OCI-LY7 (cell line): ENCODE data around the gene ARHGAP24. TPM values are rescaled to one million over a fixed set of nuclear protein-coding genes. Genes with fewer than 3 reads are reported as not detected.

Source experiments
- BruUV-seq: library from RNA; stranded (reverse); fragments of 400-500 nt; replicated peaks from 2 replicates; lab custom pipeline; 2021; lab: Mats Ljungman, UMichigan
- CTCF ChIA-PET: fragments of 300-600 bp; sonication (Branson Sonifier 250); formaldehyde crosslinking; loops from one replicate; lab custom pipeline; 2022; ENCODE audit warnings: antibody characterized with exemption; ENCODE audit not compliant: unreplicated experiment; lab: Charles Lee
- POLR2A ChIA-PET: fragments of 300-600 bp; sonication (Branson Sonifier 250); formaldehyde crosslinking; loops from one replicate; lab custom pipeline; 2022; ENCODE audit warnings: antibody characterized with exemption; lab: Charles Lee
- DNase-seq: peaks from one replicate; pipeline ENCODE4 v3.0.0-alpha.2; 2015; ENCODE audit warnings: low spot score
- H2AFZ ChIP-seq: fragments of 200-600 bp; sonication (generic), shearing (Covaris generic); 2 replicates; pipeline ENCODE4 v1.6.1; 2014; ENCODE audit warnings: mild to moderate bottlenecking, antibody characterized with exemption, low read length, moderate library complexity
- H3K27ac ChIP-seq: fragments of 200-600 bp; sonication (generic); 2 replicates; pipeline ENCODE4 v1.5.1; 2014; ENCODE audit warnings: mixed run types, low read depth, mild to moderate bottlenecking, moderate library complexity, low read length, inconsistent platforms; ENCODE audit not compliant: poor library complexity, severe bottlenecking
- H3K36me3 ChIP-seq: fragments of 200-600 bp; sonication (generic); 2 replicates; pipeline ENCODE4 v1.6.1; 2014; ENCODE audit warnings: mild to moderate bottlenecking, antibody characterized with exemption, low read length, moderate library complexity, mixed read lengths; ENCODE audit not compliant: insufficient read depth
- H3K4me1 ChIP-seq: fragments of 200-600 bp; sonication (generic); 2 replicates; pipeline ENCODE4 v1.5.1; 2014; ENCODE audit warnings: mild to moderate bottlenecking, low read length; ENCODE audit not compliant: insufficient read depth, poor library complexity, severe bottlenecking
- H3K4me2 ChIP-seq: fragments of 200-600 bp; sonication (generic); 2 replicates; pipeline ENCODE4 v1.6.1; 2014; ENCODE audit warnings: mild to moderate bottlenecking, low read length
- H3K4me3 ChIP-seq: fragments of 200-600 bp; sonication (generic); 2 replicates; pipeline ENCODE4 v1.5.1; 2014; ENCODE audit warnings: mild to moderate bottlenecking, low read depth, low read length; ENCODE audit not compliant: poor library complexity, severe bottlenecking
- H3K79me2 ChIP-seq: fragments of 200-600 bp; sonication (generic); 2 replicates; pipeline ENCODE4 v1.6.1; 2016; ENCODE audit warnings: low read depth, mild to moderate bottlenecking, low read length, moderate library complexity, mixed read lengths; ENCODE audit not compliant: insufficient read depth
- H3K9me2 ChIP-seq: fragments of 200-600 bp; sonication (generic); 2 replicates; pipeline ENCODE4 v1.6.1; 2016; ENCODE audit warnings: mild to moderate bottlenecking, low read length, mixed read lengths; ENCODE audit not compliant: insufficient read depth
- H3K9me3 ChIP-seq: fragments of 200-600 bp; sonication (generic); 2 replicates; pipeline ENCODE4 v1.6.1; 2014; ENCODE audit warnings: mild to moderate bottlenecking, mixed run types, low read length, mixed read lengths
- H4K20me1 ChIP-seq: fragments of 200-600 bp; sonication (generic); 2 replicates; pipeline ENCODE4 v1.6.1; 2014; ENCODE audit warnings: mild to moderate bottlenecking, antibody characterized with exemption, low read length, moderate library complexity, mixed read lengths; ENCODE audit not compliant: insufficient read depth
- CTCF ChIP-seq: fragments of 200-600 bp; sonication (generic); conservative IDR thresholded peaks from 2 replicates; pipeline ENCODE4 v1.5.1; 2014; ENCODE audit warnings: mild to moderate bottlenecking, antibody characterized with exemption, low read length, moderate library complexity, mixed read lengths
- EZH2phosphoT487 ChIP-seq: fragments of 200-600 bp; sonication (generic); IDR thresholded peaks from 2 replicates; pipeline ENCODE4 v1.6.1; 2018; ENCODE audit warnings: low read depth, borderline replicate concordance, mild to moderate bottlenecking, mixed run types, antibody characterized with exemption, low read length, moderate library complexity, mixed read lengths
- intact Hi-C: fragments of 100-400 bp; cut with micrococcal nuclease; formaldehyde crosslinking; loops from one replicate; pipeline ENCODE4 v1.10.0; 2022; ENCODE audit not compliant: unreplicated experiment
- total RNA-seq, 2 experiments: library from RNA; depleted of rRNA in 1 of 2; stranded (reverse); fragments of >200 nt in 1 of 2; shearing (Covaris generic) in 1 of 2; gene quantifications; 2 replicates each; pipeline ENCODE4 v1.2.3, GENCODE V29; 2014 to 2022

Gene ARHGAP24
- total RNA-seq, 2 experiments from 2014 or later = 0.88 to 4.4 TPM

GRCh38 chr4:86015412-86016350 is 540.7 kb downstream of the ARHGAP24 start:
- Histone ChIP-seq H4K20me1 (no peaks in the 10 kb centered on the region), H3K4me3 (no peak overlapping the region), H3K36me3 (no peaks in the 10 kb centered on the region), H3K9me3 (no peaks in the 10 kb centered on the region), H3K4me1 (no peaks in the 10 kb centered on the region), H3K79me2 (no peaks in the 10 kb centered on the region), H3K4me2 (no peak overlapping the region), H3K27ac (no peak overlapping the region), H3K9me2 (no peaks in the 10 kb centered on the region), H2AFZ (no peak overlapping the region; the same call in 1 of the 2 replicates)
- ChIA-PET POLR2A (interaction anchor here (0.6 to 1.5 kb wide), 12 partner anchors 17 to 1826 kb away, joined by 3 to 7 read pairs (median 4); no protein-coding TSS in a partner anchor), CTCF (no interaction called here)
- no TSS peak for BruUV-seq
- no peak for DNase-seq
- TF ChIP-seq CTCF (no peak), EZH2phosphoT487 (no peak)
- intact Hi-C loops = no loop called here

- H3K4me1 ChIP-seq = no peaks in the 10 kb centered on the region
- ChIA-PET CTCF (no interaction called here), POLR2A (interaction anchor here (1.0 to 1.6 kb wide), 3 partner anchors 10 to 21 kb away, joined by 3 to 4 read pairs (median 4); no protein-coding TSS in a partner anchor)
- TF ChIP-seq CTCF (no peak), EZH2phosphoT487 (no peak)
- H3K36me3 ChIP-seq = no peaks in the 10 kb centered on the region
- H3K4me2 ChIP-seq = no peak overlapping the region
- intact Hi-C loops = no loop called here
- no TSS peak for BruUV-seq
- H3K4me3 ChIP-seq = no peak overlapping the region
- H3K27ac ChIP-seq = no peak overlapping the region
- no peak for DNase-seq
- no peaks in the 10 kb centered on the region for H3K79me2 ChIP-seq
- no peaks in the 10 kb centered on the region for H4K20me1 ChIP-seq
- no peak overlapping the region for H2AFZ ChIP-seq
- H3K9me2 ChIP-seq = no peaks in the 10 kb centered on the region
- no peaks in the 10 kb centered on the region for H3K9me3 ChIP-seq
Measured at GRCh38 chr4:86019362-86019761, 544.4 kb downstream of the ARHGAP24 start.
